ENCODE measurements around the gene F8. TPM values are rescaled to one million over a fixed set of nuclear protein-coding genes. Genes with fewer than 3 reads are reported as not detected.

The F8 gene
- total RNA-seq, 2 experiments from 2014 or later, result 4.1 to 4.2 TPM

DNA sequence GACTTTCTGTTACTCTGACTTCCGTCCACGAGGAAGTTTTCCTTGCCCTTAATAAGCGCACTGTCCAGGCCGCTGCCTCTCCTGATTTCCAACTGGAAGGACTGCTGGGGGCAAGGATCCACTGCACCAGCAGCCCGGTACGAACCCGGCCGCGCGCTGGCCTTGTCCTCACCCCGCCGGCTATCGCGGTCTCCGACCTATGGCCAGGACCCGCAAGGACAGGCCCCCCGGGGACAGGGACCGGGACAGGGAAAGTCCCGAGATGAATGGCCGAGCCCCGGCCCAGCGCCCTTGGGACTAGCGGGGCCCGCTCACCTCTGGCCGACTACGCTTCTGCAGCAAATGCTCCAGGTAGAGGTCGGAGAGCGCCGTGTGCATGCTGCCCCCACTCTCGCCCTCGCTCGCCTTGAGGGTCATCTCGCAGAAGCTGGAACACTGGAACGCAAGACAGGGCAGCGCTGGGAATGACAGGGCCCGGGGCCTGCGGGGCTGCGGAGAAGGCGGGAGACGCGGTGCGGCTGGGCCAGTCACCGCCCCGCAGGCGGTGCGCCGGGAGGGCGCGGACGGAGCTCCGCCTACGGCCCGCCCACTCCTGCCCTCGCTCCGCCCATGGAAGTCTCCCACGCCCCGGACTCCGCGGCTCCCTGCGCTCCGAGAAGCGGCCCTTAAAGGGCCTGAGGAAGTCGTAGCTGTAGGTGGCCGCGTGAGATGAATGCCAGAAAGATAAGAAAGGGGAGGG, 217.4 kb downstream of the F8 start, which contains the start of gene MPP1:
Gene MPP1 (minus strand): TSS at position 529 of the 739 bp plus-strand sequence. CDS start 112 bp downstream, at position 417.
- ChIA-PET POLR2A (no interaction called here), CTCF (interaction anchor here (0.7 to 3.5 kb wide), 5 partner anchors 28 to 86 kb away, joined by 3 to 14 read pairs (median 3); partner anchors contain the start of genes GAB3 and SMIM9)
- peaks cover 55% of the 10 kb centered on the region for H3K4me1 Mint-ChIP-seq (ENCODE audit: low read depth)
- H3K36me3 Mint-ChIP-seq (ENCODE audit: low read depth), result peaks cover 9% of the 10 kb centered on the region
- peak within 1 kb of the TSS; percentile 76 for H3K27ac Mint-ChIP-seq
- H3K9me3 Mint-ChIP-seq (ENCODE audit: insufficient read depth), result no peaks in the 10 kb centered on the region
- ATAC-seq (peak; percentile 93), DNase-seq (peak; percentile 79)
- H3K27me3 Mint-ChIP-seq (ENCODE audit: low read depth), result peaks cover 2% of the 10 kb centered on the region
- H3K4me3 Mint-ChIP-seq, result peak within 1 kb of the TSS; percentile 85

GRCh38 chrX:154804261-154804956, 218.1 kb downstream of the F8 start:
- DNase-seq, result no peak
- CTCF ChIA-PET, result interaction anchor here (0.7 to 3.5 kb wide), 3 partner anchors 30 to 54 kb away, joined by 3 to 14 read pairs (median 3); partner anchors contain the start of genes GAB3 and SMIM9
- peak overlapping the region; percentile 76 for H3K27ac Mint-ChIP-seq

DNA sequence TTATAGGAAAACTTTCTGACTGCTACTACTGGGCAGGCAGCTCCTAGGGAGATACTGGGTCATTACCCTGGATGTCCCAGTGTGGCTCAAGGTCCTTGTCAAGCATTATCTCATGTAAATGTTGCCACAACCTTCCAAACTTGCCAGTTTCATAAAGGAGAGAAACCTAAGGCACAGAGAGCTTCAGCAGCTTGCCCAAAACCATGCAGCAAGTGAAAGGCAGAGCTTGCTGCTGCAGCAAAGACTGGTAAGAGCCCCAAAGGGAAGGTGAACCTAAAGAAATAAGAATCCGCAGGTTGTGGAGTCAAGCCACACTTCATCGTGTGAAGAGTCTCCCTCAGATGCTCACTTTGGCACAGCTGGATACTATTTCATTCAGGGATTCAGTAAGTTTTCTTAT, 219.6 kb downstream of the F8 start:
- Mint-ChIP-seq H3K4me1 (ENCODE audit: low read depth) (peaks cover 65% of the 10 kb centered on the region), H3K27me3 (ENCODE audit: low read depth) (peaks cover 2% of the 10 kb centered on the region), H3K9me3 (ENCODE audit: insufficient read depth) (no peaks in the 10 kb centered on the region), H3K27ac (peak overlapping the region; percentile 68), H3K36me3 (ENCODE audit: low read depth) (peaks cover 17% of the 10 kb centered on the region), H3K4me3 (peak overlapping the region; percentile 85)
- no peak for ATAC-seq
- ChIA-PET POLR2A (no interaction called here), CTCF (interaction anchor here (1.4 kb wide), 1 partner anchor 86 kb away, joined by 3 read pairs; no protein-coding TSS in a partner anchor)
- no peak for DNase-seq

More at GRCh38 chrX:154804261-154804956, 218.1 kb downstream of the F8 start:
- no peak for ATAC-seq
- Mint-ChIP-seq H3K4me3 (peak overlapping the region; percentile 85), H3K4me1 (ENCODE audit: low read depth) (peaks cover 56% of the 10 kb centered on the region), H3K27me3 (ENCODE audit: low read depth) (peaks cover 2% of the 10 kb centered on the region), H3K36me3 (ENCODE audit: low read depth) (peaks cover 11% of the 10 kb centered on the region), H3K9me3 (ENCODE audit: insufficient read depth) (no peaks in the 10 kb centered on the region)
- POLR2A ChIA-PET, result interaction anchor here (1.2 kb wide), 1 partner anchor 42 kb away, joined by 6 read pairs; the partner anchor contains the start of gene DKC1

- ChIA-PET POLR2A (no interaction called here), CTCF (no interaction called here)
- Mint-ChIP-seq H3K9me3 (ENCODE audit: insufficient read depth) (no peaks in the 10 kb centered on the region), H3K4me1 (ENCODE audit: low read depth) (peaks cover 73% of the 10 kb centered on the region), H3K4me3 (peak overlapping the region; percentile 66), H3K27ac (peak overlapping the region; percentile 32), H3K27me3 (ENCODE audit: low read depth) (no peaks in the 10 kb centered on the region), H3K36me3 (ENCODE audit: low read depth) (peaks cover 24% of the 10 kb centered on the region)
- no peak for DNase-seq
- ATAC-seq, result no peak
Observed at GRCh38 chrX:154800478-154801210, 221.9 kb downstream of the F8 start.

- peak overlapping the region; percentile 72 for H3K27ac Mint-ChIP-seq
- peaks cover 24% of the 10 kb centered on the region for H3K36me3 Mint-ChIP-seq (ENCODE audit: low read depth)
- peak overlapping the region; percentile 6 for H3K4me3 Mint-ChIP-seq
- H3K27me3 Mint-ChIP-seq (ENCODE audit: low read depth), result no peaks in the 10 kb centered on the region
- DNase-seq, result no peak
- ChIA-PET CTCF (no interaction called here), POLR2A (interaction anchor here (1.3 kb wide), 1 partner anchor 37 kb away, joined by 4 read pairs; the partner anchor contains the start of gene DKC1)
- H3K9me3 Mint-ChIP-seq (ENCODE audit: insufficient read depth), result no peaks in the 10 kb centered on the region
- ATAC-seq, result no peak
- H3K4me1 Mint-ChIP-seq (ENCODE audit: low read depth), result peaks cover 74% of the 10 kb centered on the region
Observed at GRCh38 chrX:154799556-154800348, 222.8 kb downstream of the F8 start.

- no peaks in the 10 kb centered on the region for H3K9me3 Mint-ChIP-seq (ENCODE audit: insufficient read depth)
- H3K27me3 Mint-ChIP-seq (ENCODE audit: low read depth), result no peaks in the 10 kb centered on the region
- peaks cover 22% of the 10 kb centered on the region for H3K36me3 Mint-ChIP-seq (ENCODE audit: low read depth)
- H3K4me1 Mint-ChIP-seq (ENCODE audit: low read depth), result peaks cover 54% of the 10 kb centered on the region
- no peak overlapping the region for H3K4me3 Mint-ChIP-seq
- POLR2A ChIA-PET, result no interaction called here
- no peak overlapping the region for H3K27ac Mint-ChIP-seq
- CTCF ChIA-PET, result no interaction called here
- ATAC-seq, result no peak
- DNase-seq, result no peak
Observed at GRCh38 chrX:154797006-154797405, 225.5 kb downstream of the F8 start.

DNA sequence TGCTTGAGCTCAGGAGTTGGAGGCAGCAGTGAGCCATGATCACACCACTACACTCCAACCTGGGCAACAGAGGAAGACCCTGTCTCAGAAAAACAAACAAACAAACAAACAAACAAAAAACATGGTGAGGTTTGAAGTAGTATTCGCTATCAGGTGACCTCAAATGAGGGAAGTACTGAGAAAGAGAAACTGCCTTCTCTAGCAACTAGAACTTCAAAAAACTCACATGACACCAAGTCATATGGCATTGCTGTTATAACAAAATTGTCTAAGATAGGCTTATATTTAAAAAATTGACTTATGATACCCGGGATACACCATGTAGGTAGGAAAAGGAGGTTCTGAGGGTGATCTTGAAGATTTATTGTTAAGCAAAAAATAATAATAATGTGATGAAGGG, 227.5 kb downstream of the F8 start:
- ATAC-seq (no peak), DNase-seq (no peak)
- POLR2A ChIA-PET, result no interaction called here
- Mint-ChIP-seq H3K9me3 (ENCODE audit: insufficient read depth) (no peaks in the 10 kb centered on the region), H3K27me3 (ENCODE audit: low read depth) (no peaks in the 10 kb centered on the region), H3K4me3 (no peak overlapping the region), H3K36me3 (ENCODE audit: low read depth) (peaks cover 33% of the 10 kb centered on the region), H3K4me1 (ENCODE audit: low read depth) (peaks cover 37% of the 10 kb centered on the region), H3K27ac (no peak overlapping the region)
- CTCF ChIA-PET, result no interaction called here

GRCh38 chrX:154793084-154793795, 229.3 kb downstream of the F8 start:
- Mint-ChIP-seq H3K9me3 (ENCODE audit: insufficient read depth) (no peaks in the 10 kb centered on the region), H3K27me3 (ENCODE audit: low read depth) (no peaks in the 10 kb centered on the region), H3K4me3 (no peak overlapping the region), H3K4me1 (ENCODE audit: low read depth) (peaks cover 21% of the 10 kb centered on the region), H3K27ac (no peak overlapping the region), H3K36me3 (ENCODE audit: low read depth) (peaks cover 38% of the 10 kb centered on the region)
- ChIA-PET POLR2A (no interaction called here), CTCF (no interaction called here)
- no peak for DNase-seq
- ATAC-seq, result no peak

GRCh38 chrX:154791939-154792338, 230.6 kb downstream of the F8 start:
- Mint-ChIP-seq H3K4me3 (no peak overlapping the region), H3K9me3 (ENCODE audit: insufficient read depth) (no peaks in the 10 kb centered on the region), H3K36me3 (ENCODE audit: low read depth) (peaks cover 42% of the 10 kb centered on the region), H3K27ac (no peak overlapping the region), H3K4me1 (ENCODE audit: low read depth) (peaks cover 11% of the 10 kb centered on the region), H3K27me3 (ENCODE audit: low read depth) (no peaks in the 10 kb centered on the region)
- DNase-seq, result no peak
- ChIA-PET POLR2A (no interaction called here), CTCF (interaction anchor here (1.1 kb wide), 1 partner anchor 30 kb away, joined by 3 read pairs; the partner anchor contains the start of gene DKC1)
- ATAC-seq, result no peak

DNA sequence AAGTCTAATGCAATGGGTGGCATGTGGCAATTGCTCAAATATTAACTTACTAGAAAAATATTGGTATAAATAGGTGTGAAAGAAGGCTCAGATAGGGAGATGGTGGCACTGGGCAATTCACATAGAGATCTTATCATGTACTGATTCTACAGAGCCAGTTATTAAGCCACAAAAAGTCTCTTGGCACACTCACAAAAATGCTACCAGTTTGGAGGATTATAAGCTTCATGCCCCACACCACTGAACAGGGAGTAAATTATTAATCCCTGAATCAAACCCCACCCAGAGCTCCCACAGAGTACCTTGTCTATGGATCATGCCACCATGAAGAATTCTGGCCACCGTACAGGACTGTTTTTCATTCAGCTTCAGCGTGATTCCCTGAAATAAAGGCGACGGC, 231.1 kb downstream of the F8 start:
- ATAC-seq (no peak), DNase-seq (no peak)
- Mint-ChIP-seq H3K4me1 (ENCODE audit: low read depth) (peaks cover 7% of the 10 kb centered on the region), H3K27me3 (ENCODE audit: low read depth) (no peaks in the 10 kb centered on the region), H3K9me3 (ENCODE audit: insufficient read depth) (no peaks in the 10 kb centered on the region), H3K27ac (no peak overlapping the region), H3K4me3 (no peak overlapping the region), H3K36me3 (ENCODE audit: low read depth) (peaks cover 40% of the 10 kb centered on the region)
- POLR2A ChIA-PET, result no interaction called here
- CTCF ChIA-PET, result interaction anchor here (1.1 kb wide), 1 partner anchor 29 kb away, joined by 3 read pairs; the partner anchor contains the start of gene DKC1
